ENCODE data around the gene KCNIP1.

DNA sequence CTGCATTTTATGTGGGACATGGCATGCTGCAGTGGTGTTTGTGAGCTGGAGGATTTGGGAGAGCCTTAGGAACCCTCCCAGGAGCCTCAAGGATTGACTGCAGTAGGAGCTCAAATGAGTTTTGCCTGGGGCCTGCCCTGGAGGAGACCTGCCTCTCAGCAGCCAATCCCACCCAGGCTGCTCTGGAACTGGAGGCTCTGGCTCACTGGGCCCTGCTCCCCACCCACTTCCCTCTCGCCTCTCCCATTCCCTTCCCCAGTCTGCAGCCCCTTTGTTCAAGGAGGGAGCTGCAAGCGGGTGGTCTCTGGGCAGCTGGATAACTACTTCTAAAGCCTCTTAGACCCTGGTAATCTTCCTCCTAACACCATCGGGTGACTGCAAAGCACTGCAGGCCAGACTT lies 24.2 kb downstream of the KCNIP1 start:
- TF ChIP-seq, protein P1, sequence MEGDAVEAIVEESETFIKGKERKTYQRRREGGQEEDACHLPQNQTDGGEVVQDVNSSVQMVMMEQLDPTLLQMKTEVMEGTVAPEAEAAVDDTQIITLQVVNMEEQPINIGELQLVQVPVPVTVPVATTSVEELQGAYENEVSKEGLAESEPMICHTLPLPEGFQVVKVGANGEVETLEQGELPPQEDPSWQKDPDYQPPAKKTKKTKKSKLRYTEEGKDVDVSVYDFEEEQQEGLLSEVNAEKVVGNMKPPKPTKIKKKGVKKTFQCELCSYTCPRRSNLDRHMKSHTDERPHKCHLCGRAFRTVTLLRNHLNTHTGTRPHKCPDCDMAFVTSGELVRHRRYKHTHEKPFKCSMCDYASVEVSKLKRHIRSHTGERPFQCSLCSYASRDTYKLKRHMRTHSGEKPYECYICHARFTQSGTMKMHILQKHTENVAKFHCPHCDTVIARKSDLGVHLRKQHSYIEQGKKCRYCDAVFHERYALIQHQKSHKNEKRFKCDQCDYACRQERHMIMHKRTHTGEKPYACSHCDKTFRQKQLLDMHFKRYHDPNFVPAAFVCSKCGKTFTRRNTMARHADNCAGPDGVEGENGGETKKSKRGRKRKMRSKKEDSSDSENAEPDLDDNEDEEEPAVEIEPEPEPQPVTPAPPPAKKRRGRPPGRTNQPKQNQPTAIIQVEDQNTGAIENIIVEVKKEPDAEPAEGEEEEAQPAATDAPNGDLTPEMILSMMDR (IDR thresholded peaks at IDR 0.05) = no peak
- no peak for TF ChIP-seq POLR2A (IDR thresholded peaks at IDR 0.05)

Data from body of pancreas (tissue), 4 donors.